AG09309 (cell line): ENCODE results near the gene PLEKHM3.

Experiments used
- DNase-seq: peaks from one replicate; pipeline ENCODE4 v3.0.0-alpha.2; 2010; ENCODE audit warnings: low read depth
- H3K4me3 ChIP-seq: 2 replicates; pipeline ENCODE4 v1.5.1; 2011; ENCODE audit warnings: mild to moderate bottlenecking, low read depth, low read length, moderate library complexity; ENCODE audit not compliant: control insufficient read depth
- CTCF ChIP-seq: IDR thresholded peaks from 2 replicates; pipeline ENCODE4 v1.5.1; 2011; ENCODE audit warnings: mild to moderate bottlenecking, low read depth, low read length, inconsistent platforms; ENCODE audit not compliant: insufficient read depth, control insufficient read depth; ENCODE audit errors: missing control alignments

The PLEKHM3 gene

DNA sequence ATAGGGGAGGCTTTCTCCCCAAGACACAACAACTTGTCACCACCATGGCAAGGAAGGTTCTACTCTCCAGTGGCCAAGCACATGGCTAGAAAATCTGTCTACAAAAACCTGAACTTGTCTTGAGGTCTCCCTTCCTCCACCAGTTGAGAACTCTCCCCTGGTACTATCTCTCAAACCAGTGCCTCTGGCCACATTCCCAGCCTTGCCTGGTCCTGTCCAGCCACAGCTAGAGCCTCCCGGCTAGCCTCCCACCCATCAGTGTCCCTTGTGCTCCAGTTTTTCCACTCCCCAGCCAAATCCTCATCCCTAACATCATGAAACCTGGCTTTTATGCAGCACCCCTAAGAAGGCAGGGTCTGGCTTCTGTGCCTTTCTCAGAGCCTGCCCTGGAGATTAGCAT lies 234.4 kb downstream of the PLEKHM3 start:
- no peak for TF ChIP-seq CTCF
- DNase-seq, result no peak
- H3K4me3 ChIP-seq, result no peak overlapping the region

DNA sequence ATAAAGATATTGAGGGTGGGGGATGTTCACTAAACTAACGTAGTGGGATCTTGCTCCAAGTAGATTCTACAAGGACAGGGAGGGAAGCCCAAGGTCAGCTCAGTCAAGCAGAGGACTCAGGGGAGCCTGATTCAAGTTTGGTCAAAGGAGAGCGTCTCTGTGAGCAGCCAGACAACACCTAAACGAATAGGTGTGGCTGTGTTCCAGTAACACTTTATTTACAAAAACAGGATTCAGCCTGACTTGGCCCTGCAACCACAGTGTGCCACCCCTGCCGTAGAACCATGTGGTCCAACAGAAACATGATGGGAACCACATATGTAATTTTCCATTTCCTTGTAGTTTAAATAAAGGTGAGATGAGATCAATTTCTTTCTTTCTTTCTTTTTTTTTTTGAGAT lies 237.5 kb downstream of the PLEKHM3 start:
- DNase-seq, result no peak
- no peak for TF ChIP-seq CTCF
- H3K4me3 ChIP-seq, result no peak overlapping the region

- no peak for TF ChIP-seq CTCF
- DNase-seq, result no peak
- H3K4me3 ChIP-seq, result no peak overlapping the region
These were observed 238.3 kb downstream of the PLEKHM3 start for GRCh38 chr2:207787017-207787416.

DNA sequence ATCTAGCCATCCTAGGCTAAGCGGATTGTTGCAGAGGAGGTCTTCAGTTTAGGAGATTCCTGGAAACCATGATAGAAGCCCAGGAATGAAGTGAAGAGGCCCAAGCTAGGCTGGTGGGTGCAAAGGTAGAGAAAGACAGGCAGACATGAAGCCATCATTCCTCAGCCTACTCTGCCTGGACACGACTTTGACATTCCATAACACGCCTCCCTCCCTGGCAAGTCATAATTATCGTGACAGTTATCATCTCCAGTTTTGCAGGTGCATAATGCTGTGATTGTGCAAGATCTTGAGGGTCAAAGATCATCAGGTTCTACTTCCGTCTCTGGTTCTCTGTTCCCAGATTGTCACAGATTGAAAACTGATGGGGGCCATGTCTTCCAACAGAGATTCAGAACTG lies 240.4 kb downstream of the PLEKHM3 start:
- no peak for DNase-seq
- no peak for TF ChIP-seq CTCF
- no peak overlapping the region for H3K4me3 ChIP-seq

- no peak for TF ChIP-seq CTCF
- DNase-seq, result no peak
- no peak overlapping the region for H3K4me3 ChIP-seq
These were observed 241.8 kb downstream of the PLEKHM3 start for GRCh38 chr2:207783514-207783913.

GRCh38 chr2:207782238-207783030 lies 242.9 kb downstream of the PLEKHM3 start:
- DNase-seq, result no peak
- no peak overlapping the region for H3K4me3 ChIP-seq
- TF ChIP-seq CTCF, result no peak
